ENCODE data around the gene IGSF23. TPM values are rescaled to one million over a fixed set of nuclear protein-coding genes. Genes with fewer than 3 reads are reported as not detected.
"Not testable (repeated sequence)": the region's sequence is repeated elsewhere in the genome, so short reads cannot be mapped to it uniquely, and the experiment has no call there.

The IGSF23 gene
- total RNA-seq, 5 donors from 2014 or later (not counting 1 experiment from before 2014, with no cell fraction given), result not detected

GRCh38 chr19:44587963-44588770 is 25.2 kb upstream of the IGSF23 start:
- ATAC-seq (replicated peaks in 1 of 4) (no peak), DNase-seq (peak in 1 of 35 experiments; percentile 8)
- no peaks in the 10 kb centered on the region for H3K36me3 Mint-ChIP-seq
- ChIA-PET POLR2A (no interaction called here), CTCF (interaction anchor here (0.9 to 1.5 kb wide), 3 partner anchors 17 to 69 kb away, joined by 3 to 4 read pairs (median 4); no protein-coding TSS in a partner anchor)
- H3K4me3 Mint-ChIP-seq, result no peak overlapping the region
- H3K27ac Mint-ChIP-seq, result no peak overlapping the region
- no CpG with 5 or more reads among the region's 2 CpGs for WGBS (ENCODE audit: insufficient coverage)
- peaks cover 0 to 14% of the 10 kb centered on the region in 2 experiments for H3K27me3 ChIP-seq (replicated peaks in 1 of 2; ENCODE audit: control insufficient read depth in 2 of 2, extremely low read depth in 1 of 2, insufficient read depth in 2 of 2, low read length in 1 of 2)
- no peaks in the 10 kb centered on the region for H3K9me3 ChIP-seq
- peaks cover 0 to 11% (median 4%) of the 10 kb centered on the region in 3 donors for H3K9me3 Mint-ChIP-seq
- no peaks in the 10 kb centered on the region for H3K4me1 Mint-ChIP-seq
- H3K4me1 ChIP-seq (ENCODE audit: control insufficient read depth in 1 of 2, extremely low read depth in 1 of 2, insufficient read depth in 2 of 2, low read length in 2 of 2), result no peaks in the 10 kb centered on the region
- peaks cover 6 to 26% of the 10 kb centered on the region in 2 donors for H3K27me3 Mint-ChIP-seq
- no peaks in the 10 kb centered on the region for H3K36me3 ChIP-seq (ENCODE audit: control insufficient read depth in 2 of 2, extremely low read depth in 1 of 2, insufficient read depth in 1 of 2, low read length in 1 of 2)
- H3K4me3 ChIP-seq (ENCODE audit: control insufficient read depth in 1 of 2, extremely low read depth in 1 of 2, low read length in 1 of 2), result no peak overlapping the region
- H3K27ac ChIP-seq (ENCODE audit: low read length), result no peak overlapping the region

GRCh38 chr19:44588771-44589112 is 24.6 kb upstream of the IGSF23 start:
- no peaks in the 10 kb centered on the region for H3K36me3 Mint-ChIP-seq
- no peak overlapping the region for H3K27ac Mint-ChIP-seq
- H3K4me1 Mint-ChIP-seq, result no peaks in the 10 kb centered on the region
- no peak overlapping the region for H3K4me3 ChIP-seq (ENCODE audit: control insufficient read depth in 1 of 2, extremely low read depth in 1 of 2, low read length in 1 of 2)
- ATAC-seq (replicated peaks in 1 of 4) (no peak), DNase-seq (no peak)
- no CpG with 5 or more reads among the region's 3 CpGs for WGBS (ENCODE audit: insufficient coverage)
- no peak overlapping the region for H3K27ac ChIP-seq (ENCODE audit: low read length)
- H3K27me3 Mint-ChIP-seq, result peaks cover 6 to 23% of the 10 kb centered on the region in 2 donors
- ChIA-PET CTCF (interaction anchor here (0.9 to 1.5 kb wide), 3 partner anchors 18 to 69 kb away, joined by 3 to 4 read pairs (median 4); no protein-coding TSS in a partner anchor), POLR2A (no interaction called here)
- peaks cover 0 to 11% of the 10 kb centered on the region in 2 experiments for H3K27me3 ChIP-seq (replicated peaks in 1 of 2; ENCODE audit: control insufficient read depth in 2 of 2, extremely low read depth in 1 of 2, insufficient read depth in 2 of 2, low read length in 1 of 2)
- no peaks in the 10 kb centered on the region for H3K36me3 ChIP-seq (ENCODE audit: control insufficient read depth in 2 of 2, extremely low read depth in 1 of 2, insufficient read depth in 1 of 2, low read length in 1 of 2)
- H3K4me1 ChIP-seq (ENCODE audit: control insufficient read depth in 1 of 2, extremely low read depth in 1 of 2, insufficient read depth in 2 of 2, low read length in 2 of 2), result no peaks in the 10 kb centered on the region
- peaks cover 0 to 11% (median 4%) of the 10 kb centered on the region in 3 donors for H3K9me3 Mint-ChIP-seq
- no peak overlapping the region for H3K4me3 Mint-ChIP-seq
- H3K9me3 ChIP-seq, result no peaks in the 10 kb centered on the region

- no peaks in the 10 kb centered on the region for H3K36me3 ChIP-seq (ENCODE audit: control insufficient read depth in 2 of 2, extremely low read depth in 1 of 2, insufficient read depth in 1 of 2, low read length in 1 of 2)
- H3K4me1 Mint-ChIP-seq, result no peaks in the 10 kb centered on the region
- ChIA-PET CTCF (no interaction called here), POLR2A (no interaction called here)
- no peak overlapping the region for H3K4me3 ChIP-seq (ENCODE audit: control insufficient read depth in 1 of 2, extremely low read depth in 1 of 2, low read length in 1 of 2)
- H3K4me3 Mint-ChIP-seq, result no peak overlapping the region
- no peaks in the 10 kb centered on the region for H3K4me1 ChIP-seq (ENCODE audit: control insufficient read depth in 1 of 2, extremely low read depth in 1 of 2, insufficient read depth in 2 of 2, low read length in 2 of 2)
- H3K9me3 Mint-ChIP-seq, result peaks cover 0 to 11% (median 4%) of the 10 kb centered on the region in 3 donors
- H3K27ac Mint-ChIP-seq, result no peak overlapping the region
- H3K36me3 Mint-ChIP-seq, result no peaks in the 10 kb centered on the region
- H3K27ac ChIP-seq (ENCODE audit: low read length), result no peak overlapping the region
- ATAC-seq (replicated peaks in 1 of 4) (no peak), DNase-seq (no peak)
- WGBS (ENCODE audit: insufficient coverage), result 57% methylated on average over 1 of the region's 9 CpGs
- H3K9me3 ChIP-seq, result no peaks in the 10 kb centered on the region
- H3K27me3 Mint-ChIP-seq, result peaks cover 10 to 19% of the 10 kb centered on the region in 2 donors
- H3K27me3 ChIP-seq (replicated peaks in 1 of 2; ENCODE audit: control insufficient read depth in 2 of 2, extremely low read depth in 1 of 2, insufficient read depth in 2 of 2, low read length in 1 of 2), result peaks cover 0 to 9% of the 10 kb centered on the region in 2 experiments
Measured at GRCh38 chr19:44590245-44591059, 22.9 kb upstream of the IGSF23 start.

DNA sequence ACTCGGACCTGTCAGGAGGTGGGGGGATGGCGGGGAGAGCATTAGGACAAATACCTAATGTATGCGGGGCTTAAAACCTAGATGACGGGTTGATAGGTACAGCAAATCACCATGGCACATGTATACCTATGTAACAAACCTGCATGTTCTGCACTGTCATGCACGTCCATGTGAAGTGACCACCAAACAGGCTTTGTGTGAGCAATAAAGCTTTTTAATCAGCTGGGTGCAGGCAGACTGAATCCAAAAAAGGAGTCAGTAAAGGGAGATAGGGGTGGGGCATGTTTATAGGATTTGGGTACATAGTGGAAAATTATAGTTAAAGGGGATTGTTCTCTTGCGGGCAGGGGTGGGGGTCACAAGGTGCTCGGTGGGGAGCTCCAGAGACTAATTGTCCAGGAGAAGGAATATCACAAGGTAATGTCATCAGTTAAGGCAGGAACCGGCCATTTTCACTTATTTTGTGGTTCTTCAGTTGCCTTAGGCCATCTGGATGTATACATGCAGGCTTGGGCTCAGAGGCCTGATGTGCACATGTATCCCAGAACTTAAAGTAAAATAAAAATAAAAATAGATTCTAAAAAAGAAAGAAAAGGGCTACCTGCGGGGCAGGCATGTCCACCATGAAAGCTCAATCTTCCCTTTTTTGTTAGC is 21.9 kb upstream of the IGSF23 start:
- H3K4me3 Mint-ChIP-seq; H3K36me3 Mint-ChIP-seq; H3K9me3 ChIP-seq; H3K4me3 ChIP-seq (ENCODE audit: control insufficient read depth in 1 of 2, extremely low read depth in 1 of 2, low read length in 1 of 2); ATAC-seq (replicated peaks in 1 of 4); H3K36me3 ChIP-seq (ENCODE audit: control insufficient read depth in 2 of 2, extremely low read depth in 1 of 2, insufficient read depth in 1 of 2, low read length in 1 of 2); H3K27ac ChIP-seq (ENCODE audit: low read length); CTCF ChIA-PET; H3K4me1 ChIP-seq (ENCODE audit: control insufficient read depth in 1 of 2, extremely low read depth in 1 of 2, insufficient read depth in 2 of 2, low read length in 2 of 2); H3K27ac Mint-ChIP-seq; DNase-seq; POLR2A ChIA-PET; H3K4me1 Mint-ChIP-seq: not testable (repeated sequence)
- peaks cover 15 to 24% of the 10 kb centered on the region in 2 donors for H3K27me3 Mint-ChIP-seq
- H3K27me3 ChIP-seq (replicated peaks in 1 of 2; ENCODE audit: control insufficient read depth in 2 of 2, extremely low read depth in 1 of 2, insufficient read depth in 2 of 2, low read length in 1 of 2), result peaks cover 0 to 11% of the 10 kb centered on the region in 2 experiments
- peaks cover 0 to 11% (median 4%) of the 10 kb centered on the region in 3 donors for H3K9me3 Mint-ChIP-seq
- WGBS (ENCODE audit: insufficient coverage), result 50% methylated on average over 1 of the region's 9 CpGs

DNA sequence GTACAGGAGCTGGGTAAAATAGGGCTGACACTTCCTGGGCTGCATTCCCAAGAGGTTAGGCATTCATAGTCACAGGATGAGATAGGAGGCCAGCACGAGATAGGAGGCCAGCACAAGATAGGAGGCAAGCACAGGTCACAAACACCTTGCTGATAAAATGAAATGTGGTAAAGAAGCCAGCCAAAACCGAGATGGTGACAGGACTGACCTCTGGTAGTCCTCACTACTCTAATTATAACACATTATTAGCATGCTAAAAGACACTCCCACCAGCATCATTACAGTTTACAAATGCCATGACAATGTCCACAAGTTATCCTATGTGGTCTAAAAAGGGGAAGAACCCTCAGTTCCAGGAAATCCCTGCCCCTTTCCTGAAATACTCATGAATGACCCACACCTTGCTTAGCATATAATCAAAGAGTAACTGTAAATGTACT is 20.9 kb upstream of the IGSF23 start:
- Histone ChIP-seq H3K36me3 (ENCODE audit: control insufficient read depth in 2 of 2, extremely low read depth in 1 of 2, insufficient read depth in 1 of 2, low read length in 1 of 2) (no peaks in the 10 kb centered on the region), H3K4me1 (ENCODE audit: control insufficient read depth in 1 of 2, extremely low read depth in 1 of 2, insufficient read depth in 2 of 2, low read length in 2 of 2) (no peaks in the 10 kb centered on the region), H3K27me3 (replicated peaks in 1 of 2; ENCODE audit: control insufficient read depth in 2 of 2, extremely low read depth in 1 of 2, insufficient read depth in 2 of 2, low read length in 1 of 2) (peaks cover 0 to 14% of the 10 kb centered on the region in 2 experiments), H3K9me3 (no peaks in the 10 kb centered on the region), H3K4me3 (ENCODE audit: control insufficient read depth in 1 of 2, extremely low read depth in 1 of 2, low read length in 1 of 2) (no peak overlapping the region), H3K27ac (ENCODE audit: low read length) (no peak overlapping the region)
- Mint-ChIP-seq H3K27me3 (peaks cover 17 to 29% of the 10 kb centered on the region in 2 donors), H3K9me3 (peaks cover 0 to 7% (median 0%) of the 10 kb centered on the region in 3 donors), H3K4me1 (no peaks in the 10 kb centered on the region), H3K36me3 (no peaks in the 10 kb centered on the region), H3K27ac (no peak overlapping the region), H3K4me3 (no peak overlapping the region)
- DNase-seq (no peak), ATAC-seq (replicated peaks in 1 of 4) (no peak)
- ChIA-PET CTCF (no interaction called here), POLR2A (no interaction called here)
- WGBS (ENCODE audit: insufficient coverage), result 0% methylated on average over 1 of the region's 2 CpGs

- ChIA-PET CTCF (no interaction called here), POLR2A (no interaction called here)
- H3K27me3 Mint-ChIP-seq, result peaks cover 21 to 32% of the 10 kb centered on the region in 2 donors
- Histone ChIP-seq H3K4me1 (ENCODE audit: control insufficient read depth in 1 of 2, extremely low read depth in 1 of 2, insufficient read depth in 2 of 2, low read length in 2 of 2) (no peaks in the 10 kb centered on the region), H3K27me3 (replicated peaks in 1 of 2; ENCODE audit: control insufficient read depth in 2 of 2, extremely low read depth in 1 of 2, insufficient read depth in 2 of 2, low read length in 1 of 2) (peaks cover 0 to 14% of the 10 kb centered on the region in 2 experiments), H3K27ac (ENCODE audit: low read length) (no peak overlapping the region), H3K9me3 (no peaks in the 10 kb centered on the region), H3K36me3 (ENCODE audit: control insufficient read depth in 2 of 2, extremely low read depth in 1 of 2, insufficient read depth in 1 of 2, low read length in 1 of 2) (no peaks in the 10 kb centered on the region), H3K4me3 (ENCODE audit: control insufficient read depth in 1 of 2, extremely low read depth in 1 of 2, low read length in 1 of 2) (no peak overlapping the region)
- WGBS (ENCODE audit: insufficient coverage), result no CpG with 5 or more reads among the region's 1 CpG
- peaks cover 0 to 4% (median 3%) of the 10 kb centered on the region in 3 donors for H3K9me3 Mint-ChIP-seq
- no peaks in the 10 kb centered on the region for H3K4me1 Mint-ChIP-seq
- no peaks in the 10 kb centered on the region for H3K36me3 Mint-ChIP-seq
- DNase-seq (no peak), ATAC-seq (replicated peaks in 1 of 4) (no peak)
- H3K27ac Mint-ChIP-seq, result no peak overlapping the region
- H3K4me3 Mint-ChIP-seq, result no peak overlapping the region
Measured at GRCh38 chr19:44593294-44593693, 20.1 kb upstream of the IGSF23 start.
